ENCODE data around the gene OGG1.

Gene OGG1

GRCh38 chr3:9794400-9794799 is 44.6 kb downstream of the OGG1 start:
- Histone ChIP-seq H3K27me3 (no peaks in the 10 kb centered on the region), H3K36me3 (no peaks in the 10 kb centered on the region; the same call in 1 of the 2 replicates), H3K4me1 (no peaks in the 10 kb centered on the region), H3K4me3 (ENCODE audit: low read depth, low read length) (no peak overlapping the region), H3K9me3 (no peaks in the 10 kb centered on the region)
- DNase-seq, result no peak
- no peak for TF ChIP-seq CTCF (IDR thresholded peaks at IDR 0.05; ENCODE audit: low read depth, low read length)

- H3K36me3 ChIP-seq, result peaks cover 6% of the 10 kb centered on the region
- no peaks in the 10 kb centered on the region for H3K4me1 ChIP-seq
- no peaks in the 10 kb centered on the region for H3K9me3 ChIP-seq
- TF ChIP-seq CTCF (IDR thresholded peaks at IDR 0.05; ENCODE audit: low read depth, low read length), result no peak
- DNase-seq, result no peak
- H3K4me3 ChIP-seq (ENCODE audit: low read depth, low read length), result no peak overlapping the region
- no peaks in the 10 kb centered on the region for H3K27me3 ChIP-seq
Measured at GRCh38 chr3:9795207-9795606, 45.5 kb downstream of the OGG1 start.

- peaks cover 6% of the 10 kb centered on the region for H3K36me3 ChIP-seq
- H3K27me3 ChIP-seq, result no peaks in the 10 kb centered on the region
- H3K4me3 ChIP-seq (ENCODE audit: low read depth, low read length), result no peak overlapping the region
- no peak for TF ChIP-seq CTCF (IDR thresholded peaks at IDR 0.05; ENCODE audit: low read depth, low read length)
- no peaks in the 10 kb centered on the region for H3K9me3 ChIP-seq
- no peak for DNase-seq
- H3K4me1 ChIP-seq, result no peaks in the 10 kb centered on the region
Measured at GRCh38 chr3:9797196-9797945, 47.6 kb downstream of the OGG1 start.

DNA sequence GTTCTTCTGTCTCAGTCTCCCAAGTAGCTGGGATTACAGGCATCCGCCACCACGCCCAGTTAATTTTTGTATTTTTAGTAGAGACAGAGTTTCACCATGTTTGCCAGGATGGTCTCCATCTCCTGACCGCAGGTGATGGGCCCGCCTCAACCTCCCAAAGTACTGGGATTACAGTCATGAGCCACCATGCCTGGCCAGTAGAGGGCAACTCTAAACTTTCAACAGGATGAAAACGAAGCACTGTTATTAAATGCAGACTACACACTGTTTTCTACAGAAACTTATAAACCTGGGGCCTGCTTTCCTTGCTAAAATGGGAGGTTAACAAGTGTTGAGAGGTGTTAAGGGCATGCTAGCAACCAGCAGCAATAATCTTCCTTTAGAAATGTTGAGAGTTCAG is 50.8 kb downstream of the OGG1 start:
- Histone ChIP-seq H3K4me1 (no peaks in the 10 kb centered on the region), H3K9me3 (no peaks in the 10 kb centered on the region), H3K4me3 (ENCODE audit: low read depth, low read length) (no peak overlapping the region), H3K36me3 (peaks cover 19% of the 10 kb centered on the region), H3K27me3 (no peaks in the 10 kb centered on the region)
- TF ChIP-seq CTCF (IDR thresholded peaks at IDR 0.05; ENCODE audit: low read depth, low read length), result peak; percentile 33; the same call in 1 of the 2 replicates
- no peak for DNase-seq

- peaks cover 19% of the 10 kb centered on the region for H3K36me3 ChIP-seq
- no peak for DNase-seq
- no peak for TF ChIP-seq CTCF (IDR thresholded peaks at IDR 0.05; ENCODE audit: low read depth, low read length)
Measured at GRCh38 chr3:9803494-9803893, 53.7 kb downstream of the OGG1 start.

DNA sequence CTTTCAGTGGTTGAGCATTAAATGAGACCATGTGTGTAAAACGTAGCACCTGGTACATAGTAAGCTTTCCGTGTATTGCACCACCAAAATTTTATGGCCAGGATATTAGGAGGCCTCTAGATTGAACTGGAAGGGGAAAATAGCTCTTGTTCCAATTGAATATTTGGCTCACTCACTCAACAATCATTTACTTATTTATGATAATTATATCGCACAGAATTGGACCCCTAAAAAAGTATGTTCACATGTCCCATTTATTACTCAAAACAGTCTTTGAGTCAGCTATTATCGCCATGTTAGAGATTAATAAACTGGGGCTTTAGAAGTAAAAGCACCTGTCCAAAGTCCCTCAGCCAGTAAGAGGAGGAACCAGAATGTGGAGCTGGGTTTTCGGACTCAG is 55.2 kb downstream of the OGG1 start:
- Histone ChIP-seq H3K36me3 (peaks cover 13% of the 10 kb centered on the region), H3K4me1 (no peaks in the 10 kb centered on the region), H3K4me3 (ENCODE audit: low read depth, low read length) (no peak overlapping the region), H3K27me3 (no peaks in the 10 kb centered on the region), H3K9me3 (no peaks in the 10 kb centered on the region)
- DNase-seq, result no peak
- TF ChIP-seq CTCF (IDR thresholded peaks at IDR 0.05; ENCODE audit: low read depth, low read length), result no peak

More at GRCh38 chr3:9803494-9803893, 53.7 kb downstream of the OGG1 start:
- Histone ChIP-seq H3K4me3 (ENCODE audit: low read depth, low read length) (no peak overlapping the region), H3K27me3 (no peaks in the 10 kb centered on the region), H3K4me1 (no peaks in the 10 kb centered on the region), H3K9me3 (no peaks in the 10 kb centered on the region)

All from BE2C (cell line).